H1 (cell line): ENCODE results near the gene TCF7L2. TPM values are rescaled to one million over a fixed set of nuclear protein-coding genes. Genes with fewer than 3 reads are reported as not detected.

Experiments
- ASH2L ChIP-seq: fragments of 200-600, 300-600 bp; sonication (generic); IDR thresholded peaks from one replicate; pipeline ENCODE4 v1.7.1; 2017; ENCODE audit warnings: low read length
- BRCA1 ChIP-seq: IDR thresholded peaks from 2 replicates; pipeline ENCODE4 v1.6.1; 2012; ENCODE audit warnings: low read depth, low read length, improper control_type of control experiment
- CHD1 ChIP-seq: IDR thresholded peaks from 2 replicates; pipeline ENCODE4 v1.6.1; 2012; ENCODE audit warnings: low read depth, low read length, improper control_type of control experiment
- EP300 ChIP-seq, 2 experiments: IDR thresholded peaks; 1 replicate in 1 of 2; 2 replicates in 1 of 2; pipeline ENCODE4 v1.6.1; 2011 to 2012; ENCODE audit warnings: low read depth in 2 of 2, low read length in 2 of 2, mild to moderate bottlenecking in 2 of 2, borderline replicate concordance in 1 of 2, inconsistent platforms in 1 of 2, moderate library complexity in 1 of 2
- RBBP5 ChIP-seq: IDR thresholded peaks from 2 replicates; pipeline ENCODE4 v1.7.1; 2012; ENCODE audit warnings: low read depth, mild to moderate bottlenecking, inconsistent platforms, low read length, moderate library complexity, borderline replicate concordance
- RNF2 ChIP-seq: fragments of 200-900, 300-1000 bp; sonication (generic); IDR thresholded peaks from 2 replicates; pipeline ENCODE4 v1.7.1; 2016; ENCODE audit warnings: borderline replicate concordance, low read depth, mild to moderate bottlenecking, antibody characterized with exemption, low read length; ENCODE audit not compliant: poor library complexity, severe bottlenecking; ENCODE audit errors: missing control alignments
- SIX5 ChIP-seq: IDR thresholded peaks from 2 replicates; pipeline ENCODE4 v1.6.1; 2011; ENCODE audit warnings: mild to moderate bottlenecking, low read depth, low read length
- YY1 ChIP-seq: IDR thresholded peaks from 2 replicates; pipeline ENCODE4 v1.6.1; 2011; ENCODE audit warnings: low read depth, mild to moderate bottlenecking, low read length
- polyA plus RNA-seq, 7 experiments: library from polyadenylated mRNA; depleted of rRNA in 3 of 7; stranded (reverse) in 5 of 7; unstranded in 2 of 7; fragments of >200 nt in 5 of 7; fragments of 200-250 nt in 2 of 7; gene quantifications; 1 replicate in 5 of 7; 2 replicates in 1 of 7; 4 replicates in 1 of 7; pipeline versions ENCODE4 v1.2.1 to v1.2.3, GENCODE V29; 2011 to 2013; ENCODE audit warnings: missing spikeins in 2 of 7, mixed read lengths in 2 of 7
- total RNA-seq: library from RNA; stranded (reverse); fragmentation: NEBNext Ultra II Directional; extraction: Animal tissue kit (Norgen Biotek cat#: 25700); gene quantifications from 2 replicates; pipeline ENCODE4 v1.2.1, GENCODE V29; 2021
- TF ChIP-seq, protein P1 (sequence below): fragments of 300-600 bp; sonication (generic); IDR thresholded peaks from 2 replicates; pipeline ENCODE4 v1.7.1; 2012; ENCODE audit warnings: low read length, moderate library complexity, mild to moderate bottlenecking, inconsistent platforms; ENCODE audit not compliant: insufficient replicate concordance
- TF ChIP-seq, protein P2 (sequence below): IDR thresholded peaks from 2 replicates; pipeline ENCODE4 v1.6.1; 2011; ENCODE audit warnings: low read depth, mild to moderate bottlenecking, low read length; ENCODE audit not compliant: insufficient read depth

The TCF7L2 gene
- total and polyA plus RNA-seq, 2 of the 8 experiments (the other 6 are each of a cell fraction or from before 2014, with no cell fraction given), result 33.9 to 67.3 TPM

DNA sequence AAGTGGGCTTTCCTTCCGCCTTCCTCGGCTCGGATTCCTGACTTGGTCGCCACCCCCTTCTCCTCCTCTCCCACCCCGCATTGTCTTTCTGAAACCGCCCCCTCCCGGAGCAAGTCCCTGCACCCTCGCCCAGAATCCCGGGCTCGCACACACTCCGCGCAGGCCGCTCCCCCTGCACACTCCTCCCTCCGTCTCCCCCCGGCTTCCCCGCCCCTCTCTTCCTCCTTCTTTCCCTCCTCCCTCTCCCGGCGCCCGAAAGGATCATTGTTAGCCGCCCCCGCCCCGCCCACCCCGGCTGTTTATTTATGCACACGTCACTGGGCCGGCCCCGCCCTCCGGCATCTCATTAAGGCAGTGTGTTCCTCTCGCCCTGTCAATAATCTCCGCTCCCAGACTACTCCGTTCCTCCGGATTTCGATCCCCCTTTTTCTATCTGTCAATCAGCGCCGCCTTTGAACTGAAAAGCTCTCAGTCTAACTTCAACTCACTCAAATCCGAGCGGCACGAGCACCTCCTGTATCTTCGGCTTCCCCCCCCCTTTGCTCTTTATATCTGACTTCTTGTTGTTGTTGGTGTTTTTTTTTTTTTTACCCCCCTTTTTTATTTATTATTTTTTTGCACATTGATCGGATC is at the start of gene TCF7L2 (continued):
- TF ChIP-seq, protein P1, sequence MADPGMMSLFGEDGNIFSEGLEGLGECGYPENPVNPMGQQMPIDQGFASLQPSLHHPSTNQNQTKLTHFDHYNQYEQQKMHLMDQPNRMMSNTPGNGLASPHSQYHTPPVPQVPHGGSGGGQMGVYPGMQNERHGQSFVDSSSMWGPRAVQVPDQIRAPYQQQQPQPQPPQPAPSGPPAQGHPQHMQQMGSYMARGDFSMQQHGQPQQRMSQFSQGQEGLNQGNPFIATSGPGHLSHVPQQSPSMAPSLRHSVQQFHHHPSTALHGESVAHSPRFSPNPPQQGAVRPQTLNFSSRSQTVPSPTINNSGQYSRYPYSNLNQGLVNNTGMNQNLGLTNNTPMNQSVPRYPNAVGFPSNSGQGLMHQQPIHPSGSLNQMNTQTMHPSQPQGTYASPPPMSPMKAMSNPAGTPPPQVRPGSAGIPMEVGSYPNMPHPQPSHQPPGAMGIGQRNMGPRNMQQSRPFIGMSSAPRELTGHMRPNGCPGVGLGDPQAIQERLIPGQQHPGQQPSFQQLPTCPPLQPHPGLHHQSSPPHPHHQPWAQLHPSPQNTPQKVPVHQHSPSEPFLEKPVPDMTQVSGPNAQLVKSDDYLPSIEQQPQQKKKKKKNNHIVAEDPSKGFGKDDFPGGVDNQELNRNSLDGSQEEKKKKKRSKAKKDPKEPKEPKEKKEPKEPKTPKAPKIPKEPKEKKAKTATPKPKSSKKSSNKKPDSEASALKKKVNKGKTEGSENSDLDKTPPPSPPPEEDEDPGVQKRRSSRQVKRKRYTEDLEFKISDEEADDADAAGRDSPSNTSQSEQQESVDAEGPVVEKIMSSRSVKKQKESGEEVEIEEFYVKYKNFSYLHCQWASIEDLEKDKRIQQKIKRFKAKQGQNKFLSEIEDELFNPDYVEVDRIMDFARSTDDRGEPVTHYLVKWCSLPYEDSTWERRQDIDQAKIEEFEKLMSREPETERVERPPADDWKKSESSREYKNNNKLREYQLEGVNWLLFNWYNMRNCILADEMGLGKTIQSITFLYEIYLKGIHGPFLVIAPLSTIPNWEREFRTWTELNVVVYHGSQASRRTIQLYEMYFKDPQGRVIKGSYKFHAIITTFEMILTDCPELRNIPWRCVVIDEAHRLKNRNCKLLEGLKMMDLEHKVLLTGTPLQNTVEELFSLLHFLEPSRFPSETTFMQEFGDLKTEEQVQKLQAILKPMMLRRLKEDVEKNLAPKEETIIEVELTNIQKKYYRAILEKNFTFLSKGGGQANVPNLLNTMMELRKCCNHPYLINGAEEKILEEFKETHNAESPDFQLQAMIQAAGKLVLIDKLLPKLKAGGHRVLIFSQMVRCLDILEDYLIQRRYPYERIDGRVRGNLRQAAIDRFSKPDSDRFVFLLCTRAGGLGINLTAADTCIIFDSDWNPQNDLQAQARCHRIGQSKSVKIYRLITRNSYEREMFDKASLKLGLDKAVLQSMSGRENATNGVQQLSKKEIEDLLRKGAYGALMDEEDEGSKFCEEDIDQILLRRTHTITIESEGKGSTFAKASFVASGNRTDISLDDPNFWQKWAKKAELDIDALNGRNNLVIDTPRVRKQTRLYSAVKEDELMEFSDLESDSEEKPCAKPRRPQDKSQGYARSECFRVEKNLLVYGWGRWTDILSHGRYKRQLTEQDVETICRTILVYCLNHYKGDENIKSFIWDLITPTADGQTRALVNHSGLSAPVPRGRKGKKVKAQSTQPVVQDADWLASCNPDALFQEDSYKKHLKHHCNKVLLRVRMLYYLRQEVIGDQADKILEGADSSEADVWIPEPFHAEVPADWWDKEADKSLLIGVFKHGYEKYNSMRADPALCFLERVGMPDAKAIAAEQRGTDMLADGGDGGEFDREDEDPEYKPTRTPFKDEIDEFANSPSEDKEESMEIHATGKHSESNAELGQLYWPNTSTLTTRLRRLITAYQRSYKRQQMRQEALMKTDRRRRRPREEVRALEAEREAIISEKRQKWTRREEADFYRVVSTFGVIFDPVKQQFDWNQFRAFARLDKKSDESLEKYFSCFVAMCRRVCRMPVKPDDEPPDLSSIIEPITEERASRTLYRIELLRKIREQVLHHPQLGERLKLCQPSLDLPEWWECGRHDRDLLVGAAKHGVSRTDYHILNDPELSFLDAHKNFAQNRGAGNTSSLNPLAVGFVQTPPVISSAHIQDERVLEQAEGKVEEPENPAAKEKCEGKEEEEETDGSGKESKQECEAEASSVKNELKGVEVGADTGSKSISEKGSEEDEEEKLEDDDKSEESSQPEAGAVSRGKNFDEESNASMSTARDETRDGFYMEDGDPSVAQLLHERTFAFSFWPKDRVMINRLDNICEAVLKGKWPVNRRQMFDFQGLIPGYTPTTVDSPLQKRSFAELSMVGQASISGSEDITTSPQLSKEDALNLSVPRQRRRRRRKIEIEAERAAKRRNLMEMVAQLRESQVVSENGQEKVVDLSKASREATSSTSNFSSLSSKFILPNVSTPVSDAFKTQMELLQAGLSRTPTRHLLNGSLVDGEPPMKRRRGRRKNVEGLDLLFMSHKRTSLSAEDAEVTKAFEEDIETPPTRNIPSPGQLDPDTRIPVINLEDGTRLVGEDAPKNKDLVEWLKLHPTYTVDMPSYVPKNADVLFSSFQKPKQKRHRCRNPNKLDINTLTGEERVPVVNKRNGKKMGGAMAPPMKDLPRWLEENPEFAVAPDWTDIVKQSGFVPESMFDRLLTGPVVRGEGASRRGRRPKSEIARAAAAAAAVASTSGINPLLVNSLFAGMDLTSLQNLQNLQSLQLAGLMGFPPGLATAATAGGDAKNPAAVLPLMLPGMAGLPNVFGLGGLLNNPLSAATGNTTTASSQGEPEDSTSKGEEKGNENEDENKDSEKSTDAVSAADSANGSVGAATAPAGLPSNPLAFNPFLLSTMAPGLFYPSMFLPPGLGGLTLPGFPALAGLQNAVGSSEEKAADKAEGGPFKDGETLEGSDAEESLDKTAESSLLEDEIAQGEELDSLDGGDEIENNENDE, result no peak
- no peak for TF ChIP-seq CHD1
- TF ChIP-seq RNF2, result no peak
- no peak for TF ChIP-seq BRCA1
- no peak for TF ChIP-seq RBBP5
- TF ChIP-seq ASH2L, result peak; percentile 41
- TF ChIP-seq EP300 (IDR thresholded peaks at IDR 0.05; ENCODE audit: borderline replicate concordance in 1 of 2, low read depth in 2 of 2, low read length in 2 of 2), result no peak
- TF ChIP-seq, protein P2, sequence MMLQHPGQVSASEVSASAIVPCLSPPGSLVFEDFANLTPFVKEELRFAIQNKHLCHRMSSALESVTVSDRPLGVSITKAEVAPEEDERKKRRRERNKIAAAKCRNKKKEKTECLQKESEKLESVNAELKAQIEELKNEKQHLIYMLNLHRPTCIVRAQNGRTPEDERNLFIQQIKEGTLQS, result no peak
- no peak for TF ChIP-seq YY1
- no peak for TF ChIP-seq SIX5
